Right lobe of liver (tissue), 6 donors: ENCODE data around the gene METTL8. TPM values are rescaled to one million over a fixed set of nuclear protein-coding genes. Genes with fewer than 3 reads are reported as not detected.

Experiments used
- ATAC-seq, 4 donors: fragments of 200-7000 bp; cut with Tn5 transposase; one replicate each; pipeline ENCODE4 v1.9.1; 2020; ENCODE audit warnings: mild to moderate bottlenecking in 4 of 4, moderate library complexity in 4 of 4
- DNase-seq, 3 donors: peaks; one replicate each; pipeline ENCODE4 v3.0.0-alpha.2; 2020
- H3K27ac ChIP-seq, 3 donors: fragments of 200-600 bp; one replicate each; pipeline ENCODE4 v1.8.0; 2022
- H3K27me3 ChIP-seq, 2 donors: fragments of 200-600 bp; one replicate each; pipeline ENCODE4 v1.8.0; 2022
- H3K36me3 ChIP-seq, 4 donors: fragments of 200-600 bp; sonication (generic) in 1 of 4; one replicate each; pipeline versions ENCODE4 v1.5.1 to v1.8.0; 2017 to 2022; ENCODE audit warnings: control low read depth in 1 of 4
- H3K4me1 ChIP-seq, 4 donors: fragments of 200-600 bp; sonication (generic) in 1 of 4; one replicate each; pipeline versions ENCODE4 v1.5.1 to v1.8.0; 2017 to 2022; ENCODE audit warnings: control low read depth in 1 of 4
- H3K4me3 ChIP-seq, 3 donors: fragments of 200-600 bp; one replicate each; pipeline ENCODE4 v1.8.0; 2022
- H3K9me3 ChIP-seq, 4 donors: fragments of 200-600 bp; sonication (generic) in 1 of 4; one replicate each; pipeline versions ENCODE4 v1.5.1 to v1.8.0; 2017 to 2022; ENCODE audit warnings: control low read depth in 1 of 4
- POLR2A ChIP-seq: fragments of 450-650 bp; IDR thresholded peaks from one replicate; pipeline ENCODE4 v1.6.1; 2017; ENCODE audit warnings: antibody characterized with exemption, mild to moderate bottlenecking
- WGBS: methylation state at CpG from one replicate; pipeline ENCODE4 v1.1.6; 2018; ENCODE audit warnings: low coverage, low lambda C conversion rate; ENCODE audit not compliant: insufficient coverage; ENCODE audit errors: missing lambda C conversion rate; 5-methylcytosine and 5-hydroxymethylcytosine counted together
- intact Hi-C, 2 donors: fragments of 100-400 bp; cut with DNase I; formaldehyde crosslinking; loops; one replicate each; pipeline versions ENCODE4 v1.11.2 to v1.14.1; 2022
- total RNA-seq, 6 experiments: library from RNA; depleted of rRNA in 2 of 6; stranded (reverse); fragments of >200 nt in 2 of 6; fragmentation: NEBNext Ultra II Directional in 3 of 6; extraction: Animal tissue kit (Norgen Biotek cat#: 25700) in 3 of 6; gene quantifications; one replicate each; pipeline versions ENCODE4 v1.1.0 to v1.2.4, GENCODE V29; 2016 to 2023
- TF ChIP-seq, protein P1 (sequence below), 4 donors: fragments of 200-600 bp in 3 of 4; fragments of 450-650 bp in 1 of 4; IDR thresholded peaks; one replicate each; pipeline versions ENCODE4 v1.5.1 to v1.8.0; 2016 to 2022; ENCODE audit warnings: antibody characterized with exemption in 4 of 4, mild to moderate bottlenecking in 2 of 4
- donor health status: DM: no; HTN: yes; CAD: no.
- donor health status: DM: no; HTN: no; CAD: no.
- donor health status: DM: no; HTN: no; CAD: no.
- donor health status: DM: no; HTN: yes; CAD: no.
- donor health status: DM: no; HTN: yes; CAD: no.

METTL8 gene
- total RNA-seq, 6 experiments from 2014 or later, result 6.5 to 13.8 (median 9.5) TPM

DNA sequence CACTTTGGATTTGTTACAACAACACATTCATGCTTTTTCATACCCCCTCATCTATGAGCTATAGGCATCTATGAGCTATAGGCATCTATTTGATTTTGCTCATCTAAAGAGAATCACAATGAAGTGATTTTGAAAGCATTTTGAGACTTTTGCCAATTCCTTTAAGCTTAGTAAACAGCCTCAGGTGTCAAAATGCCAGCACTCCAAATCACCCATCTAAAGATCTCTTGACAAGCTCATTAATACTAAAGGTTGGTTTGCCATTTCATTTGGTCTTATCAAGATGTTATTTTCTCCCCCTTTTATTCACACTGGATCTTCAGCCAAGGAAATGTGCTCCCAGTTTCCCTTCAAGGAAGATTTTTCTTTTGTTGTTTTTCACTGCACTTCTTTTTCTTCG is 162.4 kb downstream of the METTL8 start:
- ATAC-seq (no peak), DNase-seq (no peak)
- Histone ChIP-seq H3K4me1 (peaks cover 0 to 6% (median 0%) of the 10 kb centered on the region in 4 donors), H3K4me3 (no peak overlapping the region), H3K27ac (no peak overlapping the region), H3K9me3 (no peaks in the 10 kb centered on the region), H3K27me3 (no peaks in the 10 kb centered on the region), H3K36me3 (no peaks in the 10 kb centered on the region)
- WGBS, result 36% methylated on average over 1 of the region's 1 CpG
- intact Hi-C loops, result no loop called here
- no peak for TF ChIP-seq POLR2A
- TF ChIP-seq, protein P1, sequence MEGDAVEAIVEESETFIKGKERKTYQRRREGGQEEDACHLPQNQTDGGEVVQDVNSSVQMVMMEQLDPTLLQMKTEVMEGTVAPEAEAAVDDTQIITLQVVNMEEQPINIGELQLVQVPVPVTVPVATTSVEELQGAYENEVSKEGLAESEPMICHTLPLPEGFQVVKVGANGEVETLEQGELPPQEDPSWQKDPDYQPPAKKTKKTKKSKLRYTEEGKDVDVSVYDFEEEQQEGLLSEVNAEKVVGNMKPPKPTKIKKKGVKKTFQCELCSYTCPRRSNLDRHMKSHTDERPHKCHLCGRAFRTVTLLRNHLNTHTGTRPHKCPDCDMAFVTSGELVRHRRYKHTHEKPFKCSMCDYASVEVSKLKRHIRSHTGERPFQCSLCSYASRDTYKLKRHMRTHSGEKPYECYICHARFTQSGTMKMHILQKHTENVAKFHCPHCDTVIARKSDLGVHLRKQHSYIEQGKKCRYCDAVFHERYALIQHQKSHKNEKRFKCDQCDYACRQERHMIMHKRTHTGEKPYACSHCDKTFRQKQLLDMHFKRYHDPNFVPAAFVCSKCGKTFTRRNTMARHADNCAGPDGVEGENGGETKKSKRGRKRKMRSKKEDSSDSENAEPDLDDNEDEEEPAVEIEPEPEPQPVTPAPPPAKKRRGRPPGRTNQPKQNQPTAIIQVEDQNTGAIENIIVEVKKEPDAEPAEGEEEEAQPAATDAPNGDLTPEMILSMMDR (IDR thresholded peaks at IDR 0.05), result no peak

DNA sequence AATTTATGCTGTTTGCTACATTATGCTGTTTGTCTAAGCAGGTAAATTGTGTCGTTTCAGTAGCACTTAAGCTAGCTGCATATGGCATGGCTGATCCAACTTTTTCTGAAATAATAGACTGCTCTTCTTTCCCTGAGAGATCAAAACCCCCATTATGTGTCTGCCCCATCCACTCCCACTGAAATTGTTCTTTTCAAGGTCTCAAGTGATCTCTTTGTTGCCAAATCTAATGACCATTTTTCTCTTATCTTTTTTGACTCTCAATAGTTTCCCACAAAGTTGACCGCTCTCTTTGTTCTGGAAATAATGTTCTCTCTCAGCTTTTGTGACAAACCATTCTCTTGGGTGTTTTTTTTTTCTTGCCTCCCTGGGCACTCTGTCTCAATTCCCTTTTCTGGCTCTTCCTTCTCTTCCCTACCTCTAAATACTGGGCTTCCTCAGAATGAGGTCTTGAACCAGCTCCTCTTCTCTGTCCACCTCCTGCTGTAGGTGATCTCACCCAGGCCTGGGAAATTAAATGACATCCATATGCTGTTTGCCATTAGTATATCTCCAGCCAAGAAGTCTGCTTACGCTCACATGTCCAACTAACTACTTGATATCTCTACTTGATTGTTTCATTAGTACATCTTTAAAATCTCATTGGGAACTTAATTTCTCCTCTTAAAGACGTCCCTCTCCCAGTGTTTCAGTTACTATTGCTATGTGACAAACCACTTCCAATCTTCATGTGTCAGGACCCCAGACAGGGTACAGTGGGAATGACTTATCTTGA is 165.7 kb downstream of the METTL8 start:
- 93% methylated on average over 3 of the region's 4 CpGs for WGBS
- no peaks in the 10 kb centered on the region for H3K9me3 ChIP-seq
- intact Hi-C loops, result no loop called here

More for the DNA sequence above, 165.7 kb downstream of the METTL8 start:
- no peak for ATAC-seq
- Histone ChIP-seq H3K27me3 (no peaks in the 10 kb centered on the region), H3K27ac (no peak overlapping the region), H3K4me3 (no peak overlapping the region), H3K4me1 (peaks cover 0 to 6% (median 0%) of the 10 kb centered on the region in 4 donors), H3K36me3 (no peaks in the 10 kb centered on the region)
- DNase-seq, result no peak
- no peak for TF ChIP-seq POLR2A
- TF ChIP-seq, protein P1 (IDR thresholded peaks at IDR 0.05), result no peak

Other genes starting within 250 kb of the METTL8 start
- gene DCAF17, start 236 bp upstream of the METTL8 start, total RNA-seq, result 1 to 10 TPM; 5.5 to 8.1 (median 6.9) TPM
- gene CYBRD1, start 88.5 kb upstream of the METTL8 start, total RNA-seq, result 10 to 100 TPM in 4 of 6 experiments, 1 to 10 TPM in 2; 7.3 to 15.1 (median 10.9) TPM